HG03354 (cell line): ENCODE measurements around the gene TBCCD1.

Source experiments
- ATAC-seq: cut with Tn5 transposase; IDR thresholded peaks from one replicate; pipeline ENCODE4 v1.9.1; 2021; ENCODE audit warnings: mild to moderate bottlenecking; ENCODE audit not compliant: unreplicated experiment, poor library complexity, severe bottlenecking

Gene TBCCD1, protein sequence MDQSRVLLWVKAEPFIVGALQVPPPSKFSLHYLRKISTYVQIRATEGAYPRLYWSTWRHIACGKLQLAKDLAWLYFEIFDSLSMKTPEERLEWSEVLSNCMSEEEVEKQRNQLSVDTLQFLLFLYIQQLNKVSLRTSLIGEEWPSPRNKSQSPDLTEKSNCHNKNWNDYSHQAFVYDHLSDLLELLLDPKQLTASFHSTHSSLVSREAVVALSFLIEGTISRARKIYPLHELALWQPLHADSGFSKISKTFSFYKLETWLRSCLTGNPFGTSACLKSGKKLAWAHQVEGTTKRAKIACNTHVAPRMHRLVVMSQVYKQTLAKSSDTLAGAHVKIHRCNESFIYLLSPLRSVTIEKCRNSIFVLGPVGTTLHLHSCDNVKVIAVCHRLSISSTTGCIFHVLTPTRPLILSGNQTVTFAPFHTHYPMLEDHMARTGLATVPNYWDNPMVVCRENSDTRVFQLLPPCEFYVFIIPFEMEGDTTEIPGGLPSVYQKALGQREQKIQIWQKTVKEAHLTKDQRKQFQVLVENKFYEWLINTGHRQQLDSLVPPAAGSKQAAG

GRCh38 chr3:186567072-186567921 lies at the start of gene TBCCD1:
TSS of gene TBCCD1 (minus strand) at chr3:186567339. CDS start at chr3:186564329, 3,010 bp downstream.
- peak; percentile 55 for ATAC-seq

- ATAC-seq, result no peak
These were observed 49.1 kb upstream of the TBCCD1 start for GRCh38 chr3:186616299-186616617.

DNA sequence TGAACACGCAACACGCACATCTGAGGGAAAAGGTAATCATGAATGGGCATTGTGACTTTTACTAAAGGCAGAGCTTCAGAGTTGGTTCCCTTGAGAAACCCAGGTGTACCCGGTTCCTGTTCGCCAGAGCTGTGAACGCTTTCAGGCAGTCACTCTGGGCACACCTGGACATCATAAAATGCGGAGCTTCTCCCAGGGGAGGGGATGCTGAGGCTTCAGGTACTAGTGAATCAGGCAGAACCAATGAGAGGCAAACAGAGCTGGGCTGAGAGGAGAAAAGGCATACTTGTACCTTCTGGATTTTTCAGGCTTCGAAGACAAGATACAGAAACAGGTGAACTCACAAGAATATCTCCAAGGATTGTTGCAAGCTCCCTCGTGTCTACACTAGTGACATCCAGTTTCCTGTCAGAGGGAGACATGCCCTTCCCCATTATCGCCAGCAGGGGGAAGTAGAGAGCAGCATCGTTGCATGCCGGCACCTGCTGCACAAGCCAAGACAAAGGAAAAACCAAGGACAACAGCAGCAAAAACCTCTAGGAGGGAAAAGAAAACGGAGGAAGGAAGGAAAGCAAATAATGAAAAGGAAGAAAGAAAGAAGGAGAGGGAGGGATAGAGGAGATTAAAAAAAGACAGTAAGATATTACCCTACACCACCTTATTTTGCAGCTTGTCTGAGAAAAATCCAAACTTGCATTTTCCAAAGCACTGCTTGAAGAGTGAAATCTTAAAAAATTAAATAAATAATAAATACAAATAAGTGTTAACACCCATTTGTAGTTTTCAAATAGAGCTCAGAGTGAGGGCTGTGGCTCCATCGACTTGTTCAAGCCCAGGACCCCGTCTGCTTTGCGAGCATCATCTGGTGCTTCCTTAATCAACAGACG lies 47.7 kb upstream of the TBCCD1 start:
- ATAC-seq, result peak; percentile 71

GRCh38 chr3:186614266-186614596 lies 47.1 kb upstream of the TBCCD1 start:
- ATAC-seq, result no peak

GRCh38 chr3:186613637-186614265 lies 46.6 kb upstream of the TBCCD1 start:
- ATAC-seq, result no peak

- no peak for ATAC-seq
These were observed 45.8 kb upstream of the TBCCD1 start, which contains the start of gene AHSG for GRCh38 chr3:186612721-186613636. TSS of gene AHSG (plus strand) at chr3:186613060. CDS start at chr3:186613142, 82 bp downstream.

- ATAC-seq, result no peak
These were observed 44.9 kb upstream of the TBCCD1 start for GRCh38 chr3:186612065-186612464.

DNA sequence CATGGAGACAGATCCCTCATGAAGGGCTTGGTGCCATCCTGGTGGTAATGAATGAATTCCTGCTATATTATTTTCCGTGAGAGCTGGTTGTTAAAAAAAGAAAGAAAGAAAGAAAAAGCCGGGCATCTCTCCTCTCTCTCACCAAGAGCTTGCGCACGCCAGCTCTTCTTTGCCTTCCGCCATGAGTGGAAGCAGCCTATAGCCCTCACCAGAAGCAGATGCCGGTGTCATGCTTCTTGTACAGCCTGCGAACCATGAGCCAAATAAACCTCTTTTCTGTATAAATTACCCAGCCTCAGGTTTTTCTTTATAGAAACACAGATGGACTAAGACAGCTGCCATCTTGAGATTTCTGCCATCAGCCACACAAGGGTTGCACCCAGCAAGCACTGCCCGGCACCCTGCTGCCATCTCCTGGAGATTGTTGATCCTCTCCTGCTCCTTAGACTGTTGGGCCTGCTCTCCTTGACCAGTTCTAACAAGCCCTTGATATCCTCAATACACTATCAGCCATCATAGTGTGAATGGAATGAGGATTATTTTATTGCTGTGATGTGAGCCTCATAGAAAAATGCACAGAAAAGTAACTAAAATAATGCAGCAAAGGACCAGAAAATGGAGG lies 42.2 kb upstream of the TBCCD1 start:
- no peak for ATAC-seq

DNA sequence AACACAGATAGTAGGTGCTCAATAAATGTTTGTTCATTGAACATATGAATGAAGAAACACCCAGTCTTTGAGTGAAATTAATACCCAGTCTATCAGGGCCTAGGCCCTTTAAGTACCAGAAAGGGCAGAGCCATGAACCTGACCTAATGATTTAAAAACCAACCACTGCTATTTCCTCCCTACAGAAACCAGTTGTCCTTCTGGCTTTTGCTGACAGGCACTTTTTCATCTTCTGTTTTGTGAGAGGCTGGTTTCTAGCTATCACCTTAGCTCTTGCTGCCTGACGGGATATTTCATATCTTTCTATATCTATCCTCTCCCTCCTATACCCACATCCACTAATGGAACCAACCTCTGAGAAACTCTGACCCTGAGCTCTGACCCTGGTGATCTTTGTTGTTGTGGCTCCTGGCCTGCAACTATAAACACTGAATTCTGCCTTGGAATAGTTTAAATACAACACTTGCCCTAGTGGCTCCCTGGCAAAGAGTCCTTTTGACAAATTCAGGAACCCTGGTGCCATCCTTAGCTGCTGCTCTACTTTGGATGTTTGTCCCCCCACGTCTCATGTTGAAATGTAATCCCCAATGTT lies 41.6 kb upstream of the TBCCD1 start:
- ATAC-seq, result no peak

GRCh38 chr3:186605561-186606545 lies 38.7 kb upstream of the TBCCD1 start:
- ATAC-seq, result no peak

DNA sequence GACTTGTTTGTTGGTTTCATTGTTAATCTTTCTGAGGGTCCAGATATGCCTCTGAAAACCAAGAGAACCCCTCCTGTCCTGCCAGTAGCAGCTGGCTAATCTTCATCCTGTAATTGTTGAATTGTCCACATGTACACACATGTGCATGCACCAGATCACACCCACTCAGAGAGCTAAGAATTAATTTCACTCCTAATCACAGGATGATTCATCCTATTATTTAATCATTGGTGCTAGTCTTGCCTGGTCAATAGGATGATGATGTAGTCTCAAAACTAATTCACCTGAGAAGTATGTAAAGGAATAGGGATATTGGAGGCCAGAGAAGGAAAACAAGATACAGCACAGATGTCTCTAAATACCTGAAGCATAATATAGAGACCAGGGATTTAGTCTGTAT lies 37.9 kb upstream of the TBCCD1 start:
- no peak for ATAC-seq

DNA sequence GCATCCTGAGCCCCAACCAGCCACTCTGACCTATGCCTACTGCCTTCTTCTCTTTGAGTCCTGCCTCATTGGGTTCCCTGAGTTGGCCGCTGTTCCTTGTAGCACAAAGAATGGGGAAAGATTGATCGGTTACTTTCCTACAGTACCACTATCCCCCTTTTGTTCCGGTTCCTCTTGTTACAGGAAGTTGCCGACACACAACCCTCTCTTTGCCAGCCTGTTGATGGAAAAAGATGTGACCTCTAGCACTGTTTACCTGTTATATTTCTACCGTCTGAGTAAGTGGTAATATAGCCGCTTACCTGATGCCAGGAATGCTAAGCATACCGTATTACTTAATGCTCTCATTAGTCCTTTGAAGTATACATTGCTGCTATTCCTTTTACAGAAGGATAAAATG lies 36.0 kb upstream of the TBCCD1 start:
- ATAC-seq, result no peak

DNA sequence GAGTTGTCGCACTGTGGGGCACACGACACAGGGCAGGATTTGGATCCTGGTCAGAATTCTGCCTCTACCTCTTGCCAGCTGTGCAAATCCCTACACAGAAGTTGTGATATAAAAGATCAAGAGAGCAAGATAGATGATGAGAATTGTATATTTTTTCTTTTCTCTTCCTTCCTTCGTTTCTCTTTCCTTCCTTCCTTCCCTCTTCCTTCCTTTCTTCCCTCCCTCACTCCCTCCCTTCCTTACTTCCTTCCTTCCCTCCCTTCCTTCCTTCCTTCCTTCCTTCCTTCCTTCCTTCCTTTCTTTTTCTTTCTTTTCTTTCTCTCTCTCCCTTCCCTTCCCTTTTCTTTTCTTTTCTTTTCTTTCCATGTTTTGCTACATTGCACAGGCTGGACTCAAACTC lies 33.8 kb upstream of the TBCCD1 start:
- no peak for ATAC-seq

- no peak for ATAC-seq
These were observed 32.6 kb upstream of the TBCCD1 start for GRCh38 chr3:186599785-186600166.

DNA sequence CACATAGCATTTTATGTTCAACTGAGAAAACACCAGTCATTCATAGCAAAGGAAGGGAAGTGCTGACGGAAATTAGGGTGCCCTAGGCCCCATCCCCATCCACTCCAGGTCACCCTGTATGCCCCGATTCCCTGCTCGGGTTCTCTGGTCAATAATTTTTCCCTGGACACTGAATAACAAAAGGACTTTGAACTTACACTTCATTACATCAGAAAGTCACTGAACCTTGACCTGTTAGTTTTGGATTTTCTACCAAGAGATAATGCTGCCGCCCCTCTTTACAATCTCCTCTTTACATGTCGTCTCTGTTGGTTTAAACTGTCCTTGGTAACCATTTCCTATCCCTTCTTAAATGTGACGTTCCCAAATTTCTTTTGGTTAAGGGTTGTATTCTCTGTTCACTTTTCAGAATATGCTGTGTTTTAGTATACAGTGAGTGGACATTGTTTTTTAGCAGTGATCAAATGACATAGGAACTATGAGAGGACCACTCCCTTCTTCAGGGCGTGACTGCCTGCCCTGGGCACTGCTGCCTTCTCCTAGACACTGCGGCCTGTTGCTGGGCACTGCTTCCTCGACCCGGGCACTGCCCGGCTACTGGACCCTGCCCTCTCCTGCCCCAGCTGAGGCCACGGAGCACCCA lies 32.1 kb upstream of the TBCCD1 start:
- no peak for ATAC-seq

GRCh38 chr3:186598794-186599141 lies 31.6 kb upstream of the TBCCD1 start:
- no peak for ATAC-seq
